Stimulated activated CD8-positive, alpha-beta memory T cell treated with anti-CD3 and anti-CD28 coated beads, Interleukin-12 subunit alpha, Interleukin-12 subunit beta, amount 100 ng/mL, for 24 hours (primary cell): ENCODE results near the gene ST14.

Experiments used
- DNase-seq: peaks from one replicate; pipeline ENCODE4 v3.0.0-alpha.2; 2020; ENCODE audit errors: extremely low read depth

The ST14 gene

DNA sequence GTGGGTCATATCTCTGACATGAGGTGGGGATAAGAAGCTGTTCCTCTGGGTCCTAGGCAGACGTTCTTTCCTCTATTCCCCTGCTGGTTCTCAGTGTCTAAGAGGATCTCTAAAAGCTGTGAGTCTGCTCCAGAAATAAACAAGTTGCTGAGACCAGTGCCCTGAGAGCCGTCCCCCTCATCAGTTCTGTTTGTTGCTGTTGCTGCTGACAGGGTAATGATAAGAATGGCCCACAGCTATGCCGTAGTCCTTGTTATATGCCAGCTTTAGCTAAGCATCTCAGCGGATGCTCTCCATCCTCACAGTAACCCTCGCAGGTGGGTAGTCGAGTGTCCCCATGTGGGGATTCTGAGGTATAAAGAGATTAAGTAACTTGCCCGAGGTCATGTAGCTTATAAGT is 23.5 kb upstream of the ST14 start:
- no peak for DNase-seq

DNA sequence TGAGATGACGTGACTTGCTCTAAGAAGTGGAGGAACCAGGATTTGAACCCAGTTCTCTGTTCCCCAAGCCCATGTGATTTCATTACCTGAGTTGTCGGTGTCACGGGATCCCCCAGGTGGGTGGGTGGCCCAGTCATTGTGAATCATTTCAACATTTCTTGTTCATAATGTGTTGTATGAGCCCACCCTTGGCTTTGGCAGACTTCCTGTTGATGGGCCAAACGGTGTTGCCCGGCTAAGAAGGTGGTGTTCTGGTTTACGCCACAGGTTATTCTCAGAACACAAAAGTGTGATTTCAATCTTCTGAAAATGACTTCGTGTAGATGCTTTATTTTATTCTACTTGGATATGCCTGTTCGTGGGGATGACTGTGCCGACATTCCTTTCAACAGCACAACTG is 21.6 kb upstream of the ST14 start:
- DNase-seq: no peak

DNA sequence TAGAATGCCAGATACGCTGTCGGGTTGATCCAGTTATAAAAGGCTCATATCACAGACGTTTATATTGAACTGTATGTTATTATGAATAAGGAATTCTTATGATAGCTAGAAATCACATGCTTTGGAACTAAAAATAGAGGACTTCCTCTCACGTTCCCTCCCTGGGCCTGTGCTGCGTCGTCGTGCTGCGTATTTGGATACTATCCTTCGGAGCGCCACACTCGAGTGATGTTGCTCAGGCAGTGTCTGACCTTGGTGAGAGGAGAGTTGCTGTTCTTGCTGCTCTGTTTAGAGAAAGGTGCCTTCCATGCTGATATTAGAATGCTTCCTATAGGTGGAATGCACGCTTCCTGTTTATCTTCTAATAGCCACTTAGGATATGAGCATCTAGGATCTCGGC is 20.2 kb upstream of the ST14 start:
- no peak for DNase-seq

DNA sequence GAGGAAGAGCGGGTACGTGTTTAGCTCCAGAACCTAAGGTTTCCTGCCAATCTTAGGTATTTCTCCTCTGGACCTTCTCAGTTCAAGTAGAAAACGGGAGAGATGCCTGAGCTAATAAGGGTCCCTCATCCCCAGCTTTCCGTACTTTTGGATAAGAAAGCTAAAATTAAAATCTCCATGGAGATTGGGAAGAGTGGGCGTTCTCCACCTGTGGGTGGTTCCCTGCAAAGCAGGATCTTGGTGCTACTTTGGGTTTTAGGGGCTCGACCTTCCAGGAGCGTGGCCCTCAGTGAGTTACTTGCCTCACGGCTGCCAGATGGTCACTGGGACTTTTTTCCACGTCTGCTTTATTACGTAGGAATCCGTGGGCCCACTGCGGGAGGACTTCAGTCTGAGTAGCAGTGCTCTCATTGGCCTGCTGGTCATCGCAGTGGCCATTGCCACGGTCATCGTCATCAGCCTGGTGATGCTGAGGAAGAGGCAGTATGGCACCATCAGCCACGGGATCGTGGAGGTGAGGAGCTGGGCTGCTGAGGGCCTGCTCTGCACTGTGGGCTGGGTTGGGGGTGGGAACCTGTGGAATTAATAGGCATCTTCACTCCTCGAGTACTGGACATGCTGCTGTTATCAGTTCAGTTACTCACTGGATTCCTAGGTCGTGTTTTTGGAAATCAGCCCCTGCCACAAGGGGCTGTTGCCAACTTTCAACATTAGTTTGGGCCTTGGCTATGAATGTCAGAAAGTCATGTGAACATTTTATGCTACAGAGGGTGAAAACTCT is 17.8 kb upstream of the ST14 start:
- DNase-seq: no peak

GRCh38 chr11:130144141-130144540 is 15.4 kb upstream of the ST14 start:
- DNase-seq: no peak

DNA sequence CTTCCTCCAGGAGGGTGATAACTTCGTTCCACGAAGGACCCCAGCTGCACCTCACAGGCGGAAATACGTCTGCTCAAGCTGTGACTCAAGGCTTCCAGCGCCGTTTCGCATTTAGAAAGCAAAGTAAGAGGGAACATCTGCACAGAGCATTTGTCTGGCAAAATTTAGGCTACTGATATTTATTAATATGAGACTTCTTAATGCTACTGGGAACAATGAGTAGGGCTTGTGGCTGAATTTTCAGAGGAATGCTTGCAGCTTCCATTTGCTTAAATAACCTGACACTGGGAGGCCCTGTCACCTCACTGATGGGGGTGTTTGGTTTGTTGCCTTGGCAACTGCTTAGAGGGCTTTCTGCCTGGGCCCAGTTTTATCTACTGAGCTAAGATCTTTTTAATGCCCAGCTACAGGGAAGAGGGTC is 14.7 kb upstream of the ST14 start:
- DNase-seq: no peak

- no peak for DNase-seq
These were observed 14.2 kb upstream of the ST14 start for GRCh38 chr11:130145311-130145812.

DNA sequence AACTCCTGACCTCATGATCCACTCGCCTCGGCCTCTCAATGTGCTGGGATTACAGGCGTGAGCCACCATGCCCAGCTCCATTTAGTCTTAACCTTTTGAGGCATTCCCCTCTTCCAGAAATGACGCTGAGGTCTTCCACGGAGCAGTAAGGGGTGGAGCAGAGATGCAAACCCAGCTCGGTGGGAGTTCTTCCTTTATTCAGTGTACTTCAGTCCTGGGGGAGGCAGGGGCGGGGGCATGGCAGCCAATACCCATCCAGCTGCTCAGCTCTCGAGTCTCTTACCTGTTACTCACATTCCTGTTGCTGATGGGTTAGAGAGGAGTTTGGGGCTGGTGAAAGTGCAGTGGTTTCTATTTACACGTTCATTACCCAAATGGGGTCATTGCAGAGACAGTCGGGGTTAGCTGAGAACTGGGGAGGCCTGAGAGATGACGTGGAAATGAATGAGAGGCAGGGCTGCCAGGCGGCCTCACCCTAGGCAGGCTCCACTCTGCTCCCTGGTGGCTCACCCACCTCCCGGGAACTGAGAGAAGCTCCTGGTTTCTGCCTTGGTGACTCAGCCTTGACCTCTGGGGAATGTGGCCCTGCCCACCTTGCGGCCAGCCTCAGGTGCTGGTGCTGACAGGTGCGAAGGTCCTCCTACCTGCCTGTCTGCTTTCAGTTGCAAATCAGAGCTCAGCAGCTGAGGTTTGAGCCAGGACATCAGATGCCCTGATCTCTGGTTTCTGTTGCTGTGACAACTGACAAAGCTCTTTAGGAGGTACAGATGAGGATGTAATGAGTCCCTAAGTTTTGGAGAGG is 13.4 kb upstream of the ST14 start:
- DNase-seq: no peak

DNA sequence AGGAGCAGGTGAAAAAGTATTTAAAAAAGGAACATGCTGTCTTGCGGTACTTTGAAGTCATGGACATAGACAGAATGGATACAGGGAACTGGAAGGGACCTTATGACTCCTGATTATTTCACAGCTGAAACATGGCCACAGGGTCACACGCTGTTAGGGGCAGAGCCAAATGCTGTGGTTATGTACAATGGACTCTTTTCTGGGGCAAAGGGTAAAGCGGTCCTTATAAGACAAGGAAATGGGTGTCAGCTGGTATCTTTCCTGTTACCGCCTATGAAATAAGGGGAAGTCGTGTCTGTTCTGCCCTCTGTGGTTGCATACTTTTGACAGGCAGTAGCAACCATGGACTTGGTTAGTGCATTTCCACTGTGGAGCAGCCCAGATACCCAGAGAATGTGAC is 12.8 kb upstream of the ST14 start:
- DNase-seq: no peak

- no peak for DNase-seq
These were observed 10.7 kb upstream of the ST14 start for GRCh38 chr11:130148796-130149326.

- DNase-seq: no peak
These were observed 8.8 kb upstream of the ST14 start for GRCh38 chr11:130150790-130151189.

- no peak for DNase-seq
These were observed 8.4 kb upstream of the ST14 start for GRCh38 chr11:130151196-130151595.

DNA sequence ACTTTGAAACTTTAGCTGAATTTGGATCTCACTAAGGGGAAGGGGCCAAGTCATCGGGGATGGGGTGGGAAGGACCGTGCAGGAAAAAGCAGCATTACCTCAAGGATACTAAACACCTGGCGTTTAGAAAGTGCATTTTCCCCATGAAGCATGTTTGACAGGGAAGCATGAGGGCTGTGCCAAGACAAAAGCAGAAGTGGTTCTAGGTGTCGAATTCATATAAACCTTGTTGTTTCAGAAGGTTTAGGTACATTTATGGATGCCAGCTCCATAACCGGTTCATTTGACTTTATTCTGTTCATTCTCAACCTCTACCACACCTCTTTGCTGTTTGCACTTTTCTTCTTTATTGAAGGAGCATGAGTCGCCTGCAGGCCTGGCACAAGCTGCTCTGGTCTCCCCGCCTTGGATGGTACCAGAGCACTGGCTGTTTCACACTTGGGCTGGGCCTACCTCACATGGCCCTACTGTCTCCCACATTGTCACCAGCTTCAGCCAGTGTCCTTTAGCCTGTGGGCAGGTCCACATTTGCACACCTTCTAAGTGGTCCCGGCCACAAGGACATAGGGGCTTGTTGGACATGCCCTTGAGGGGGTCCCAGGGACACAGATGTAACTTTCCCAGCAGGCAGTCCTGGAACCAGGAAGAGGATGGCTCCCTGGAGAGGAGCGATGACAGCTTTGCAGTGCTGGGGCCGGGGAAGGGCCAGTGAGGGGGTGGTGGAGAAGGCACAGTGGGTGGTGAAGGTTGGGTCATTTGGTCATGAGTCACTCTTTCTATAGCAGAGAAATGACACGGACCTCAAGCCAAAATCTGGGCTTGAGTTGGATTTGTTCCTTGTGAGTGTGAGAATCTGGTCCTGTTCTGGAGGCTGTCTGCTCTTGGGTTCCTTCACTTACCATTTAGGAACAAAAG is 3.2 kb upstream of the ST14 start:
- DNase-seq: no peak

DNA sequence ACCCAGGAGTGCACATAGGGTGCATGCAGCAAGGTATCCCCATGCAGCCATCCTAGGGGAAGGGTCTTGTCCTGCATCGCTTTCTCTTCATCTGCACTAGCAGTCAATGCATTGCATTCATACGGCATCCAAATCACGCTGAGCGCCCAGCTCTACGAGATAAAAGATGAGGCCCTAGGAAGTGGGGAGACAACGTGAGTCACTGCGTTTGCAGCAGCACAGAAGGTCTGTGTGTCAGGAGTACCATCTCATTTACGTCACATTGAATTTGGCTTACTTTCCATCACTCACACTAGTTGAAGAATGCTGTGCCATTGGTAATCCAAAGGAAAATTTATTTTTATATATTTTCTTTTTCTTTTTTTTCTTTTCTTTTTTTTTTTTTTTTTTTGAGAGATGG is 2.5 kb upstream of the ST14 start:
- no peak for DNase-seq

- no peak for DNase-seq
These were observed 1.7 kb upstream of the ST14 start for GRCh38 chr11:130157840-130158239.

- DNase-seq: no peak
These were observed 443 bp upstream of the ST14 start for GRCh38 chr11:130159139-130159538.

DNA sequence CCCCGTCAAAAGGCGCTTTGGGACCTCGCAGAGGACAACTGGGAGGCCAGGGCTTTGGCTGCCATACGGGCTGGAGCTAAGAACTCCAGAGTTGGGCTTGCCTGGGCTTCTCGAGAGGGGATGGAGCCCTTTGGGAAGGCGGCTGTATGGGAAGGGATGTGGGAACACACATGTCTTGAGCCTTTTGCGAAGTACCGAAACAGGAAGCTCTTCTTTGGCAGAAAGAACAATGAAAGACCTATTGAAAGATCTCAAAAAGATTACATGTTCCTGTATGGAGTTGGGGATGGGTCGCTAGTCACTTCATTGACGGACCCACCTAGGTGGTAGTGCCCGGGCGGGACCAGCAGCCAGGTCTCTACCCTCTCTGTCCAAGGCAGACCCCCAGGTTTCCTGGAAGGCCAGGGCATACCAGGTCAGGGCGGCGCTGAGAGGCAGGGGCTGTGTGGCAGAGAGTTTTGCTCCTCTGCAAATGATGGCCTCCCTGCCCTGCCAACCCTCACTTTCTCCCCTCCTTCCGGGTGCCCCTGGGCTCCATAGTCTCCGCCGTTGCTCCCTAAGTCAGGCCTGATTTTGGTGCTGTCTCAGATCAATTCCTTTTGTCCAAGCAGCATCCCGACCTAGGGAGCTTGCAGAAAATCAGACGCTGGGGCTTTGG is 1.0 kb downstream of the ST14 start:
- no peak for DNase-seq

- no peak for DNase-seq
These were observed 2.0 kb downstream of the ST14 start for GRCh38 chr11:130161441-130162145.

DNA sequence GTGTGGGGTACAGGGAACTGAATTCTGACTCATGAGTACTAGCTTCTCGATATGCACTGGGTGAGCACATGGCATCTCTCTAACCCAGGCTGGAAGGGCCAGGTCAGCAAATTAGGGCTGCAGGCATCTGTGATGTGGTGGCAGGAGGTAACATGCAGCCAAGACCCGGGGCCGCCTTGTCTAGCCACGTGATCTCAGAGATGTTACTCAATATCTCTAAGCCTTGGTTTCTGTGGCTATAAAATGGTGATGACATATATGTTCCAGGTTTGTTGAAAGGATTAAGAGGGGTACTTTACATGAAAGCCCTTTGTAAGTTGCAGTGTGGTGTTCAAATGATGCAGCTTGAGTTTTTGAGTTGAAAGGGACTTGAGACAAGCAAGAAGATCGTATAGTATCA is 3.2 kb downstream of the ST14 start:
- no peak for DNase-seq

DNA sequence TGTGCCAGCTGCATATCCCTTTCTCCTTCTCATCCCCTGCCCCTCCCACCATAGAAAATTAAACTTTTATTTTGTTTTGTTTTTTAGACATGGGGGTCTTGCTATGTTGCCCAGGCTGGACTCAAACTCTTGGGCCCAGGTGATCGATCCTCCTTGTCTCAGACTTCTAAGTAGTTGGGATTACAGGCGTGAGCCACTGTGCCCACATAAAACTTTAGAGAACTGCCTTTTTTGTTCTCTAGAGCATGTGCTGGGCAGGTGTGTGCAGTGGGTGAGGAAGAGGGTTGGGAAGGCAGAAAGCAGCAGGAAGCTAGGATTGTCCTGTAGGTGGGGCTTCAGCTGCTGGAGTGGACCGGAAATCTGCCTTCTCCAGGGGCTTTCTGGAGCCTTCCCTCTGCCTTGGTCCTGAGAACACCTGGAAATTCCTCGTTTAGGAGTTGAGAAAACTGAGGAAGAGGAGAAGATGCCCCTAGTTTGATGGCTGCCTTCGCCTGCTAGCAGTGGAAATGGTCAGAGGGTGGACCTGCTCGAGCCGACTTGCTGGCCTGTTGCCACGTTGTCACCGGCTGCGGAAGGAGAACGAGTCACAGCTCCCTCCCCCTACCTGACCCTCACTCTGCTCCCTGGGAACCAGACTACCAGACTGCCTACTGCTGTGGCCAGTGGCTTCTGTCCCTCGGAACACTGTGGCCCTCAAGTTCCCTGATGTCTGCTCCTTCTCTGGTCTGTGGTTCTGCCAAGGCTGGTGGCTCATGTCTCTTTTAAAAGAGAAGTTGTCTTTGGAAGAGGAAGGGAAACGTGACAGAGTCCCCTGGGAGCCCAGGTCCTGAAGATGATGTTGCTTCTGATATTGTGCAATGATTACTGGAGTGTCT is 4.0 kb downstream of the ST14 start:
- no peak for DNase-seq
